Transverse colon (tissue), 4 donors: Measurements from ENCODE around the gene GPR148. TPM values are rescaled to one million over a fixed set of nuclear protein-coding genes. Genes with fewer than 3 reads are reported as not detected.

Experiments used
- DNase-seq: peaks from one replicate; pipeline ENCODE4 v3.0.0-alpha.2; 2019
- H3K27ac ChIP-seq, 4 donors: fragments of 200-600 bp; sonication (generic); 2 replicates each; pipeline ENCODE4 v1.5.1; 2016 to 2018; ENCODE audit warnings: inconsistent platforms in 4 of 4
- H3K27me3 ChIP-seq: fragments of 200-600 bp; sonication (generic); 2 replicates; pipeline ENCODE4 v1.5.1; 2017; ENCODE audit warnings: inconsistent platforms
- H3K36me3 ChIP-seq, 4 donors: fragments of 200-600 bp; sonication (generic); 2 replicates each; pipeline ENCODE4 v1.5.1; 2017 to 2019; ENCODE audit warnings: inconsistent platforms in 4 of 4
- H3K4me1 ChIP-seq, 4 donors: fragments of 200-600 bp; sonication (generic); 2 replicates each; pipeline ENCODE4 v1.5.1; 2017 to 2020; ENCODE audit warnings: inconsistent platforms in 4 of 4
- H3K4me3 ChIP-seq, 4 donors: fragments of 200-600 bp; sonication (generic); 1 replicate in 1 of 4; 2 replicates in 3 of 4; pipeline versions ENCODE4 v1.5.1 to v1.6.1; 2017 to 2019; ENCODE audit warnings: inconsistent platforms in 4 of 4
- H3K9me3 ChIP-seq, 2 donors: fragments of 200-600 bp; sonication (generic); 2 replicates each; pipeline ENCODE4 v1.5.1; 2017 to 2019; ENCODE audit warnings: inconsistent platforms in 2 of 2
- EP300 ChIP-seq: sonication (generic); formaldehyde crosslinking; IDR thresholded peaks from one replicate; pipeline ENCODE4 v1.6.1; 2017; ENCODE audit warnings: antibody characterized with exemption, low read depth
- POLR2A ChIP-seq: fragments of 450-650 bp; IDR thresholded peaks from one replicate; pipeline ENCODE4 v1.6.1; 2016; ENCODE audit warnings: antibody characterized with exemption, mild to moderate bottlenecking, moderate library complexity
- POLR2AphosphoS5 ChIP-seq, 3 donors: sonication (generic); formaldehyde crosslinking; IDR thresholded peaks; one replicate each; pipeline ENCODE4 v1.6.1; 2016; ENCODE audit warnings: antibody characterized with exemption in 3 of 3
- WGBS, 2 donors: methylation state at CpG; one replicate each; pipeline ENCODE4 v1.1.5; 2018; ENCODE audit warnings: low coverage in 1 of 2; 5-methylcytosine and 5-hydroxymethylcytosine counted together
- in situ Hi-C, 4 donors: fragments of 200-750 bp; cut with MboI; loops; one replicate each; pipeline versions ENCODE4 v1.15.0 to v1.15.1; 2017; ENCODE audit warnings: low sequenced_read_pairs in 3 of 4, low pct_ligation_motif_present in 1 of 4, low pct_unique_long_range_greater_than_20kb in 1 of 4
- intact Hi-C: fragments of 100-400 bp; cut with DNase I; formaldehyde crosslinking; loops from one replicate; pipeline ENCODE4 v1.15.1; 2023; ENCODE audit warnings: low total_unique reads
- total RNA-seq, 4 donors: library from RNA; depleted of rRNA; stranded (reverse); fragments of >200 nt; gene quantifications; one replicate each; pipeline ENCODE4 v1.1.0, GENCODE V29; 2016
- TF ChIP-seq, protein P1 (sequence below), 5 experiments: fragments of 200-600 bp in 3 of 5; fragments of 450-650 bp in 2 of 5; sonication (generic) in 3 of 5; IDR thresholded peaks; 1 replicate in 2 of 5; 2 replicates in 3 of 5; pipeline ENCODE4 v1.5.1; 2016 to 2017; ENCODE audit warnings: antibody characterized with exemption in 5 of 5, inconsistent platforms in 3 of 5, mild to moderate bottlenecking in 2 of 5, moderate library complexity in 1 of 5

GPR148 gene
- total RNA-seq, 4 donors from 2014 or later, result not detected

DNA sequence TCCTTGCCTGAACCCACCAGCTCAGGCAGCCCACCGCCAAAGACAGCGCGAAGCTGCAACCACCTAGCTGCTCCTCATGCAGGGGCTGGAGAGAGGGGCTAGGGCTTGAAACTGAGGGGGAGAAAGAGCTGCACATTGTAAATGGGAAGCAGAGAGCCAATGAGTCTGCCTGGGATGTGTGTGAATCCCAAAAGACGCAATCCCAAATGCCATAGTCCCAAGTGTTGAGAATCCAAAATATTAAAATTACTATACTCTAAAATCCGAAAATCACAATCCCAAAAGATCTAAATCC is 35.9 kb downstream of the GPR148 start:
- intact Hi-C loops (no loop called here), in situ Hi-C loops (no loop called here)
- H3K4me3 ChIP-seq, result no peak overlapping the region
- H3K27me3 ChIP-seq, result no peaks in the 10 kb centered on the region
- no peak for TF ChIP-seq EP300
- no peak for TF ChIP-seq POLR2AphosphoS5 (IDR thresholded peaks at IDR 0.05)
- TF ChIP-seq, protein P1, sequence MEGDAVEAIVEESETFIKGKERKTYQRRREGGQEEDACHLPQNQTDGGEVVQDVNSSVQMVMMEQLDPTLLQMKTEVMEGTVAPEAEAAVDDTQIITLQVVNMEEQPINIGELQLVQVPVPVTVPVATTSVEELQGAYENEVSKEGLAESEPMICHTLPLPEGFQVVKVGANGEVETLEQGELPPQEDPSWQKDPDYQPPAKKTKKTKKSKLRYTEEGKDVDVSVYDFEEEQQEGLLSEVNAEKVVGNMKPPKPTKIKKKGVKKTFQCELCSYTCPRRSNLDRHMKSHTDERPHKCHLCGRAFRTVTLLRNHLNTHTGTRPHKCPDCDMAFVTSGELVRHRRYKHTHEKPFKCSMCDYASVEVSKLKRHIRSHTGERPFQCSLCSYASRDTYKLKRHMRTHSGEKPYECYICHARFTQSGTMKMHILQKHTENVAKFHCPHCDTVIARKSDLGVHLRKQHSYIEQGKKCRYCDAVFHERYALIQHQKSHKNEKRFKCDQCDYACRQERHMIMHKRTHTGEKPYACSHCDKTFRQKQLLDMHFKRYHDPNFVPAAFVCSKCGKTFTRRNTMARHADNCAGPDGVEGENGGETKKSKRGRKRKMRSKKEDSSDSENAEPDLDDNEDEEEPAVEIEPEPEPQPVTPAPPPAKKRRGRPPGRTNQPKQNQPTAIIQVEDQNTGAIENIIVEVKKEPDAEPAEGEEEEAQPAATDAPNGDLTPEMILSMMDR (IDR thresholded peaks at IDR 0.05), result no peak
- TF ChIP-seq POLR2A, result no peak
- no peak for DNase-seq
- no peaks in the 10 kb centered on the region for H3K4me1 ChIP-seq
- no peaks in the 10 kb centered on the region for H3K36me3 ChIP-seq
- no peaks in the 10 kb centered on the region for H3K9me3 ChIP-seq
- H3K27ac ChIP-seq, result no peak overlapping the region
- 69 to 90% methylated on average over 2 to 5 of the region's 5 CpGs for WGBS, 2 donors

DNA sequence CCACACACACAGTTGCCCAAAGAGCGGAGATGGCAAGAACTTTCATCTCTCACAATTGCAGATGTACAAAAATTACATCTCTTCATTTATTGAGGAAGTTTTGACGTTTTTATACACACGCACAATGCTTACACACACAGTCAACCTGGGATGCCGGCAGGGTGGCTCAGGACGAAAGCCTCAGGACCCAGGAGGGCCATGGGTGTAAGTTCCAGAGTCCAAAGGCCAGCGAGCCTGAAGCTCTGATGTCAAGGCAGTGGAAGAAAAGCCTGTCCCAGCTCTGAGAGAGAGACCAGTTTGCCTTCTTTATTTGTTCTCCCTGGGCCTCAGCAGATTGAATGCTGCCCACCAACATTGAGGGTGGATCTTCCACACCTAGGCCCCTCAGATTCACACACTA is 36.6 kb downstream of the GPR148 start:
- TF ChIP-seq POLR2AphosphoS5 (IDR thresholded peaks at IDR 0.05) (no peak), EP300 (no peak), POLR2A (no peak)
- TF ChIP-seq, protein P1 (IDR thresholded peaks at IDR 0.05), result no peak
- no peak overlapping the region for H3K4me3 ChIP-seq
- no peaks in the 10 kb centered on the region for H3K27me3 ChIP-seq
- 25 to 67% methylated on average over 2 to 6 of the region's 6 CpGs for WGBS, 2 donors
- DNase-seq, result no peak
- intact Hi-C loops (no loop called here), in situ Hi-C loops (no loop called here)
- H3K27ac ChIP-seq, result no peak overlapping the region
- no peaks in the 10 kb centered on the region for H3K36me3 ChIP-seq
- H3K4me1 ChIP-seq, result no peaks in the 10 kb centered on the region
- H3K9me3 ChIP-seq, result no peaks in the 10 kb centered on the region

DNA sequence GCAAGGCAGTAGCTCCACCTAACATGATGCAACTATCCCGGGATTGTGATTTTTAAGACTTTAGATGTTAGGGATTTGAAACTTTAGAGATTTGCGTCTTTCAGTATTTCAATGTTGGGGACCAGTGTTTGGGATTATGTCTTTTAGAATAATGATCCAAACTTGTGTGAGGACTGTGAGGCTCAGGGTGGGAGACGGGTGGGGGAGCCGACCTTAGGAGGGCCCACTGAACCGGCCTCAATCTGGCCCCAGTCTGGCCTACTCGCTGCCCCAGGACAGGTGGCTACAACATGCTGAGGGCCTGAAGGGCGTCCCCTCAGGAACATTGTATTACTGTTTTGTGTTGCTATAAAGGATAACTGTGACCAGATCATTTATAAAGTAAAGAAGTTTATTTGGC is 37.2 kb downstream of the GPR148 start:
- no peak for DNase-seq
- no peaks in the 10 kb centered on the region for H3K36me3 ChIP-seq
- H3K27ac ChIP-seq, result no peak overlapping the region
- no peak for TF ChIP-seq POLR2AphosphoS5 (IDR thresholded peaks at IDR 0.05)
- no peak for TF ChIP-seq EP300
- TF ChIP-seq, protein P1 (IDR thresholded peaks at IDR 0.05), result no peak
- TF ChIP-seq POLR2A, result no peak
- H3K4me1 ChIP-seq, result no peaks in the 10 kb centered on the region
- no peaks in the 10 kb centered on the region for H3K27me3 ChIP-seq
- H3K9me3 ChIP-seq, result no peaks in the 10 kb centered on the region
- intact Hi-C loops (no loop called here), in situ Hi-C loops (no loop called here)
- no peak overlapping the region for H3K4me3 ChIP-seq
- whole genome bisulfite sequencing, 2 donors, result 86 to 90% methylated on average over 4 to 7 of the region's 7 CpGs

DNA sequence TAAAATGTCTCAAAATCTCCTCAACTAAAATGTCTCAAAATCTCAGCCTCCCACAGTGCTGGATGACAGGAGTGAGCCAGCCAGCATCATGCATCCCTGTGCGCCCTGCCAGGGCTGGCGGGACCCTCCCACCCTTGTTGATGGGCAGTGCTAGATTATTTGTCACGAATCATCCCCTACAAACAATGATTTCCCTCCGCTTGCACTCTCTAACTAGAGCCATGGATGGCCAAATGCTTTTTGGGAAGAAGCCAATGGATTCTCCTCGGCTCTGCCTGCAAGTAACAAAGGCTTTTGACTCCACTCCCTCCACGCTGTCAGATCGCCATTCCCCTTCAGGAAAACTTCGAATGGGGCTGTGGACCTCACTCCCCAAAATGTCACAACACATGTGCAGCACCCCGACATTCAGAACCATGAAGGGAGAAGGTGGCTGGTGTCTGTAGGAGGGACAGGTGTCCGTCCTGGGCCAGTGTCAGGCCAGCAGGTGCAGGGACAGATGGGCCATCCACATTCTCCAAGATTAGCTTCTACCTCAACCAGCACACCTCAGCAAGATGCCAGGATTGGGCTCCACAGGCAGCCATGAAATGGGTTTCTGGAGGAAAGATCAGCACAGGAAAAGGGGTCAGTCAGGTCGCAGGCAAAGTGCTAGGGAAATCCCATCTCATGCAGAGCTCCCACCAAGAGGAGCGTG is 38.0 kb downstream of the GPR148 start:
- no peak for DNase-seq
- Histone ChIP-seq H3K27me3 (no peaks in the 10 kb centered on the region), H3K4me3 (no peak overlapping the region), H3K36me3 (no peaks in the 10 kb centered on the region), H3K4me1 (no peaks in the 10 kb centered on the region), H3K27ac (no peak overlapping the region), H3K9me3 (no peaks in the 10 kb centered on the region)
- no peak for TF ChIP-seq POLR2A
- TF ChIP-seq, protein P1 (IDR thresholded peaks at IDR 0.05), result no peak
- TF ChIP-seq EP300, result no peak
- TF ChIP-seq POLR2AphosphoS5 (IDR thresholded peaks at IDR 0.05), result no peak
- in situ Hi-C loops (no loop called here), intact Hi-C loops (no loop called here)
- WGBS, 2 donors, result 74 to 80% methylated on average over 1 to 11 of the region's 12 CpGs
